ENCODE data around the gene OBSCN.

- no peak for TF ChIP-seq ETV5 (CRISPR knock-in tag; IDR thresholded peaks at IDR 0.05; ENCODE audit: borderline replicate concordance)
- TF ChIP-seq ZNF235 (CRISPR knock-in tag; IDR thresholded peaks at IDR 0.05; ENCODE audit: borderline replicate concordance): no peak
- TF ChIP-seq RAD51 (IDR thresholded peaks at IDR 0.05; ENCODE audit: borderline replicate concordance): no peak
- no peak for TF ChIP-seq ZNF350 (CRISPR knock-in tag; IDR thresholded peaks at IDR 0.05; ENCODE audit: borderline replicate concordance, low read depth)
- no peak for TF ChIP-seq NR3C1 (CRISPR knock-in tag; IDR thresholded peaks at IDR 0.05)
These were observed 164.5 kb downstream of the OBSCN start for GRCh38 chr1:228372183-228373003.
